GM08714 (cell line): ENCODE measurements around the gene HTR3E.
A peak's percentile ranks its signal among the peaks of the same experiment; 100 is the strongest.
"Not testable (repeated sequence)": the region's sequence is repeated elsewhere in the genome, so short reads cannot be mapped to it uniquely, and the experiment has no call there.

Source experiments
- H3K4me3 ChIP-seq: fragments of 200-500 bp; sonication (Bioruptor generic); 2 replicates; pipeline ENCODE4 v1.5.1; 2014; ENCODE audit warnings: mild to moderate bottlenecking, low read length, inconsistent platforms
- ZNF274 ChIP-seq: IDR thresholded peaks from 2 replicates; pipeline ENCODE4 v1.6.1; 2012; ENCODE audit warnings: mild to moderate bottlenecking, low read depth, low read length

HTR3E gene

DNA sequence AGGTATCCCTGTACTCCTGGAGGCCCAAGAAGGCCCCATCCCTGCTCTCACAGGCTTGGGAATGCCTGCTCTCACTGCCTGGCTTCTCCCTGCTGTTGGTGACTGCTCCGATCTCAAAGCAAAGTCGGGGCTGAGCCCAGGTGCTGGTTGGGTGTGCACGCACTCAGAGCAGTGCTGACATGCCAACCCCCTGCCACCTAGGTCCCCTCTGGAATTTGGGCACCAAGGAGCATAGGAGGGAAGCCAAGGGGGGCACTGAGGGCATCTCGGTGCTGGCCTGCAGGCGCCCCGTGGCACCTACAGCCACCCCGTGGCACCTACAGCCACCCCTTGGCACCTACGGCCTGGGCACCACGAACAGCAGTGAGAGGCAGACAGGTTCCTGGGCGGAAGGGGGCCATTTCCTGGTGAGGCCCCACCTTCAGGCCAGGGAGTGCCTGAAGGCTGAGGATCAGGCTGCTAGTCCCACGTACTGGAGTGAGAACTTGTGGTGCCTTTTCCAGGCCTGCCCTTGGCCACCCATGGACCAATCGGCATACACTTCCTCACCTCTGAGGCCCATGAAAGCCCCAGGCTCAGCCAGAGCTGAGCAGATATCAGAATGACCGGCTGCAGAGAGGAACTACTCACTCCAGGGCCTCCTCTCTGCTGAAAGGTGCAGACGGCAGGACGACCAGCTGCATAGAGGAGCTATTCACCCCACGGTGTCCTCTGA, 15.6 kb upstream of the HTR3E start:
- TF ChIP-seq ZNF274: no peak
- H3K4me3 ChIP-seq: no peak overlapping the region

DNA sequence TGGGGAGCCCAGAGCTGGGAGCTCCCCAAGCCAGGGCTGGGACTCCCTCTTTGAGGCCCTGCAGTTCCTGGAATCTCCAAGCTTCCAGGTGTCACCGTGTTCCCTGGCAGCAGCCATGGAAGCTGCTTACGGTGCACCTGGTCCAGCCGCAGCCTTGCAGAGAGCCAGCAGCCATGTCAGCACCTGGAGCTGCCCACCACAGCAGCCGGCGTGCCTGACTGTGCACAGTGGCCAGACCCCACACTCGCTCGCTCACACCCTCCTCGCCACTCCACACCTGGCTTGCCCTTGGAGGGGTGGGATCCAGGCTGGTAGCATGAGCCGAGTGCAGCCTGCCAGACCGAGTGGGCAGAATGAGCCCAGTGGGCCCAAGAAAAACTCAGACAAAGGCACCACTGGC, 14.8 kb upstream of the HTR3E start:
- H3K4me3 ChIP-seq: no peak overlapping the region
- TF ChIP-seq ZNF274: no peak

DNA sequence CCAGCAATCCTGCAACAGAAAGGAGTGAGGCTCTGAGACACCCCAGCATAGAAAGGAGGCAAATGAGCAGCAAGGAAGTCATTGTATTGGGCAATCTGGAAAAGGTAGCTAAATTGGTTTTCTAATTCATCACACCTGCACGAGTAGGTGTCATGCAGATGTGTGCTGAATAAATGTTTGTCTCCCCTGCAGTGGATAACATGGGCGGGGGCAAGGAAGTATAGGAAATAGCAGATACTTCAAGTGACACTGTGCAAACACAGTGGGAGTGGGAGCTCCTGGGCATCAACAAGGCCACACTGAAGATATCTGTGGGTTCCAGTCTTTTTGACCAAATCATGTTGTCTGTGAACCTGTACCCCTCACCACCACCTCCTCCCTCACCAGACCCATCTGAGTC, 14.4 kb upstream of the HTR3E start:
- H3K4me3 ChIP-seq: no peak overlapping the region
- TF ChIP-seq ZNF274: no peak

DNA sequence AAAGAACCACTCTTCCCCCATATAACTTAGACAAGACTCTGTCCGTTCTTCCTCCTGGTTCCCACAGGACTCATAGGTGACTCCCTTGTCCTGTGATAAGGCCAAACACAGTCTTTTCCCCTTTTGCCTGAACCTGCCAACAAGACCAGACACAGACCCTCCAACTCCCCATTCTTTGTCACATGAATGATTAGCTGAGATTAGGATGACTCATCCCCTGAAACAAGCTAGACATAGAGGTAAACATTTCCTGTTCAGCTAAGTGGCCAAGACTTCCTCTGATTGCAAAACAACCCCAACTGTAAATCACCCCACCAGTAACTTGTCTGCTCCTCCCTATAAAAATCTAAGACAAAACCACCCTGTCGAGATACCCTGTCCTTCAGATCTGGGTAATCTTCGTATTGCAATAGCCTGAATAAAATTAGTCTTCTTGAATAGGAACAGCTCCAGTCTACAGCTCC, 11.4 kb upstream of the HTR3E start:
- H3K4me3 ChIP-seq: no peak overlapping the region
- TF ChIP-seq ZNF274: no peak

DNA sequence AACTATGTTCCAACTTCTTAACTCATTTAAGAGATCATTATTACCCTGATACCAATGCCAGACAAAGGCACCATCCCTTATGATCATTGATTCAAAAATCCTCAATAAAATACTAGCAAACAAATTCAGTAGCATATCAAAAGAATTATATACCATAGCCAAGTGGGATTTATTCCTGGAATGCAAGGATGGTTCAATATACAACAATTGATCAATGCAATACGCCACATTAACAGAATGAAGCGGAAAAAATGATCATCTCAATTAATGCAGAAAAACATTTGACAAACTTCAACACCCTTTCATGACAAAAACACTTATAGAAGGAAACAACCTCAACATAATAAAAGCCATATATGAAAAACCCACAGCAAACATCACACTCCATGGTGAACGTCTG, 4.7 kb upstream of the HTR3E start:
- TF ChIP-seq ZNF274: no peak
- H3K4me3 ChIP-seq: no peak overlapping the region

DNA sequence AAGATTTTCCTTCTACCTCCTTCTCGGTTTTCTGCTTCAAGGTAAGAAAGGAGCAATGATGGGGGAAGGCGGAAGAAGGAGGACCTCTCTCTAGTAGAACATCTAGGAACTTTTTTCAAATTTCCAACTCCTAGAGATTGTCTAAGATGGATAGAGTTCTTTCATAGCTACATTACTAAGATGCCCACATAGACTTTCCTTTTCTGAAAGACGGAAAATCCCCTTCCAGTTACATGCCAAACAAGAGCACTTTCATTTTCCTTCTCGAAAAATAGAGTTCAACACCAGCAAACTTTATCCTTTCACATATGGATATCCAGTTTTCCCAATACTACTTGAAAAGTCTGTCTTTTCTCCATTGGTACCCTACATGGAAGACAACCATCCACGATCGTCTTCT, 692 bp downstream of the HTR3E start:
- H3K4me3 ChIP-seq: no peak overlapping the region
- no peak for TF ChIP-seq ZNF274

DNA sequence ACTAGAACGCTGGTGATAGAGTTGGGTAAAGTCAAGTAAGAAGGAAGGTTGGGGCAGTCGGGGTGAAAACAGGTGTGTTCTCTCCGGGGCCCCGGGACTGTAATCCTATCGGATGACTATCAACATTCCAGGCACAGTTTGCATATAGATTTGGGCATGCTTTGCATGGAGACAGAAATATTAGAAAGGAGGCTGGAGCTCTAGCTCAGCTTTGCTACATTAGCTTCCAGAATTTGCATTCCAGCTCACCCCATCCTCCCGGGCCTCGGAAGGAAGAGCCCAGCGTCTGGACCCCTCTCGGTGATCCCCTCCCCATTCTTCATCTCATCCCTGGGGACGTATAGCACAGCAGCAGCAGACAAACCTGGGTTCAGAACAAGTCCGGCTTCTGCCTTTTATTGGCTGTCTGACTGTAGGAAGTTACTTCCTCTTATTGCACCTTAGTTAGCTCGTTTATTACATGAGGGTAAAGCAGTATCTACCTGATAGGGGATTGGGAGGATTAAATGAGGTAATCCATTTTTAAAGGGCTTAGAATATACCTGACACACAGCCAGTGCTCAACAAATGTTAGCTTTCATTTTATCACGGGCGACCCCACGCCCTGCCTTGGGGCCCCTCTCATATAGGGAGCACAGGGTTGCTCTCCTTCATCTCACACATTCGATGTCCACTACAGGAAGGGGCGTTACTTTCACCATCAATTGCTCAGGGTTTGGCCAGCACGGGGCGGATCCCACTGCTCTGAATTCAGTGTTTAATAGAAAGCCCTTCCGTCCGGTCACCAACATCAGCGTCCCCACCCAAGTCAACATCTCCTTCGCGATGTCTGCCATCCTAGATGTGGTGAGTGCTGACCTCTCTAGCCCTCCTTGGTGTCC, 3.2 kb downstream of the HTR3E start:
- no peak for TF ChIP-seq ZNF274

DNA sequence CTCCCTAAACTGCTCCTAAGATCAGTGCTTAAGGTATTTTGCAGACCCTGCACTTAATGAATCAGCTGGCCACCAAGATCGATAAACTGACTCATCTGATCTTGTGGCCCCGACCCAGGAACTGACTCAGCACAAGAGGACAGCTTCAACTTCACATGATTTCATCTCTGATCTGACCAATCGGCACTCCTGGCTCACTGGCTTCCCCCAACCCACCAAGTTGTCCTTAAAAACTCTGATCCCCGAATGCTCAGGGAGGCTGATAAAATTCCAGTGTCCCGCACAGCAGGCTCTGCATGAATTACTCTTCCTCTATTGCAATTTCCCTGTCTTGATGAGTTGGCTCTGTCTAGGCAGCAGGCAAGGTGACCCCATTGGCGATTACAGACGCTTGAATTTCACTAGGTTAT, 13.5 kb downstream of the HTR3E start:
- H3K4me3 ChIP-seq: no peak overlapping the region
- TF ChIP-seq ZNF274: no peak

More for the DNA sequence above, 3.2 kb downstream of the HTR3E start:
- no peak overlapping the region for H3K4me3 ChIP-seq

DNA sequence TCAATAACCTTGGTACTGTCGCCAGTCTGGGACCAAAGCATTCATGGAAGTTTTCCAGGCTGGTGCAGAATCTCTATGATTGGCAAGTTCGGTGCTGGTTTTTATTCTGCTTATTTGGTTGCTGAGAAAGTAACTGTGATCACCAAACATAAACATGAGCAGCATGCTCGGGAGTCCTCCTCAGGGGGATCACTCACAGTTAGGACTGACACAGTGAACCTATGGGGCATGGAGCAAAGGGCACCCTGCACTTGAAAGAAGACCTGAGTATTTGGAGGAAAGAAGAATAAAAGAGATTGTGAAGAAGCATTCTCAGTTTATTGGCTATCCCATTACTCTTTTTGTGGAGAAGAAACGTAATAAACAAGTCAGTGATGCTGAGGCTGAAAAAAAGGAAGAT, 19.2 kb downstream of the HTR3E start:
- no peak for TF ChIP-seq ZNF274
- no peak overlapping the region for H3K4me3 ChIP-seq

DNA sequence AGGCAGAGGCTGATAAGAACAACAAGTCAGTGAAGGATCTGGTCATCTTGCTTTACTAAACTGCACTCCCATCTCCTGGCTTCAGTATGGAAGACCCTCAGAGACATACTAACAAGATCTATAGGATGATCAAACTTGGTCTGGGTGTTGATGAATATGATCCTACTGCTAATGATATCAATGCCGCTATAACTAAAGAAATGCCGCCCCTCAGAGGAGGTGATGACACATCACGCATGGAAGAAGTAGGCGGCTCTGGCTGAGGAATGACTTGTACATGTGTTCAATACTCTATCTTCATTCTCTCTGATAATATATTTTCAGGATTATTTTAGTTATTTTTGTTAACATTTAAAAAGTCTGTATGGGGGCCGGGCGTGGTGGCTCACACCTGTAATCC, 20.8 kb downstream of the HTR3E start:
- no peak overlapping the region for H3K4me3 ChIP-seq
- no peak for TF ChIP-seq ZNF274

DNA sequence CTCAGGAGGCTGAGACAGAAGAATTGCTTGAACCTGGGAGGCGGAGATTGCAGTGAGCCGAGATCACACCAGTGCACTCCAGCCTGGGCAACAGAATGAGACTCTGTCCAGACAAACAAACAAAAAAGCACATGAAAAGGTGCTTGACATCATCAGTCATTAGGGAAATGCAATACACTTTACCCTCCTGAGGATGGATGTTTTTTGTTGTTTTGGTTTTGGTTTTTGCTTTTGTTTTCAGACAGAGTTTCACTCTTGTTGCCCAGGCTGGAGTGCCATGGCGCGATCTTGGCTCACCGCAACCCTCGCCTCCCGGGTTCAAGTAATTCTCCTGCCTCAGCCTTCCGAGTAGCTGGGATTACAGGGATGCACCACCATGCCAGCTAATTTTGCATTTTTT, 24.2 kb downstream of the HTR3E start:
- H3K4me3 ChIP-seq: not testable (repeated sequence)

DNA sequence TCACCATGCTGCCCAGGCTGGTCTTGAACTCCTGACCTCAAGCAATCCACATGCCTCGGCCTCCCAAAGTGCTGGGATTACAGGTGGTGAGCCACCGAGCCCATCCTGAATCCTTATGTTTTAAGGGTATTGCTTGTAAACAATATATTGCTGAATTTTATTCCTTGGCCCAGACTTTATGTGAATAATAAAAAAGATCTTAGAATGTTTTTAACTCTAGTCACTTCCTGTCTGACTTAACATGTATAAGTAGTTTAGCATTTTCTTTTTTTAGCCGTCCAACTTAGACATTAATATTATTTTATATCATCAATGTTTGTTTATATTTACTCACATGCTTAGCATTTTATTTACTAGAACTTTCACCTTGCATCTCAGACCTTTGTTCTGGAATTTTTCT, 29.1 kb downstream of the HTR3E start:
- H3K4me3 ChIP-seq: no peak overlapping the region
- TF ChIP-seq ZNF274: no peak

DNA sequence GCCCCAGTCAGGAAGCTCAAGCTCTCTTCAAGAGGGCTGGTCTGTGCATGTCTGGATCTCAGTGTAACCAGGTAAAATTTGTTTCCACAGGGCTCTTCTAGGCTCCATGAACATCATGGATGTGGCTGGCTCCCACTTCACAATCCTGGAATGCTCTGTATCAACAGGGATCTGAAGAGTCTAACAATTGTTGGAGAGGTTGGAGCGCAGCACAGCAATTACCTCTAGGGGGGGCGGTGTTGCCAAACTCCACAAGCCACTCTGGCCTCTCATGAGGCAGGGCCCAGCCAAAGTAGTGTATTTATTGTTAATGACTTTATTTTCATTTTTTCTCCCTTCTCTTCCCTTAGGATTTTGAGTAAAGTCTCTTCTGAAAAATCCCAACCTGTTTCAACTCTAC, 32.1 kb downstream of the HTR3E start:
- TF ChIP-seq ZNF274: no peak
- H3K4me3 ChIP-seq: no peak overlapping the region

DNA sequence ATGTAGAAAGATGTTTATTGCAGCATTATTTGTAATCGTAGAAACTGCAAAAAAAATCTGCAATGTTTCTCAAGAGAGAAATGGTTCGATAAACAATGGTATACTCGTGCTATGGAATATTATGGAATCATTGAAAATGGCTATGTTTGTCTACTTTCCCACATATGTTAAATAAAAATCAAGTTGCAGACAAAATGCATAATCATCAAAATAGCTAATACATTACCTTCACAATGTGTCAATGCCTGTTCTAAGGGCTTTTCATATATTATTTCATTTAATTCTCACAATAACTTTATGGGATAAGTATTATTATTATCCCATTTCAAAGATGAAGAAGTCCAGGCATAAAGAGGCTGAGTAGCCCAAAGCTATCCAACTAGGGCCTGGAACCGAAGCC, 36.1 kb downstream of the HTR3E start:
- no peak for TF ChIP-seq ZNF274
- H3K4me3 ChIP-seq: no peak overlapping the region

DNA sequence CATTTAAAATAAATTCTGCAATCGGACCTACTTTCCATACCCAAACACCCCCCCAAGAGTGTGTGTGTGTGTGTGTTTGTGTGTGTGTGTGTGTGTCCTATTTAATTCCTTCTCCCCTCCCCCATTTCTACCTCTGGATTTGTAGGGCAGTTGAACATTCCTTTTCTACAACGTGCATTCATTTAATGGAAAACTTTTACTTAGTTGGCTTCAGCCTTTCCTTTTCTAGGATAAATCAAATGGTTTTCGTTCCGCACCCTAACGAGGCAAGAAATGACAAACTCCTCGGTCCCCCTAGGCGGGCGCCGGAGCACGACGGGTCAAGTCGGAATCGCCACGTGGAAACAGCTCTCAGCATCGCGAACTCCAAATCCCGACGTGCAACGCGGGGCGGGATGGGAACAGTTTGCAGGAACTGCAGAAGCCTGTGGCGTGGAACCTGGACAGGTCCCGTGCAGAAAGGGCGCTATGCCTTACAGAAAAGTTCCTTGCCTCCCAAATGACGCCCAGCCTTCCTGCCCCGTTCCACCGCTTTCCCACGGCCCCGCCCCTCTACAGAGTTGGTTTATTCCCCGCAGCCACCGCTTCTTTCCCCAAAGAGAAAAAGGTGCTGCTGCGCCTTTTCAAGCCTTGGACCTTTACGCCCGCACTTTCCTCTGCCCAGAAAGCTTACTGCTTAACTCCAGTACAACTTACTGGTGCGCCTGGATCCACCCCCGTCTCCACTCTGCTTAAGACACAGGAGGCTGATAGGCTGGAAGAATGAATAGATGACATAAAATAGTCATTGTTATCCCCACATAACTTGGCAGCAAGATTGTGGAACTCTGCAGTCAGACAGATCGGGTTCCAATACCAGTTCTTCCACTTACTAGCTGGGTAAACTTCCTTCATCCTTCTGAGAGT, 37.2 kb downstream of the HTR3E start:
- peak overlapping the region; percentile 95 for H3K4me3 ChIP-seq
- no peak for TF ChIP-seq ZNF274
